HG03575 (cell line): ENCODE results near the gene UBR1.
A peak's percentile ranks its signal among the peaks of the same experiment; 100 is the strongest.
"Not testable (repeated sequence)": the region's sequence is repeated elsewhere in the genome, so short reads cannot be mapped to it uniquely, and the experiment has no call there.

Experiments used
- ATAC-seq: cut with Tn5 transposase; IDR thresholded peaks from one replicate; pipeline ENCODE4 v1.9.1; 2021; ENCODE audit not compliant: unreplicated experiment, insufficient number of reproducible peaks, low FRiP score; ENCODE audit errors: extremely low read depth

The UBR1 gene

GRCh38 chr15:42931702-42932486 lies 173.9 kb downstream of the UBR1 start:
- no peak for ATAC-seq

DNA sequence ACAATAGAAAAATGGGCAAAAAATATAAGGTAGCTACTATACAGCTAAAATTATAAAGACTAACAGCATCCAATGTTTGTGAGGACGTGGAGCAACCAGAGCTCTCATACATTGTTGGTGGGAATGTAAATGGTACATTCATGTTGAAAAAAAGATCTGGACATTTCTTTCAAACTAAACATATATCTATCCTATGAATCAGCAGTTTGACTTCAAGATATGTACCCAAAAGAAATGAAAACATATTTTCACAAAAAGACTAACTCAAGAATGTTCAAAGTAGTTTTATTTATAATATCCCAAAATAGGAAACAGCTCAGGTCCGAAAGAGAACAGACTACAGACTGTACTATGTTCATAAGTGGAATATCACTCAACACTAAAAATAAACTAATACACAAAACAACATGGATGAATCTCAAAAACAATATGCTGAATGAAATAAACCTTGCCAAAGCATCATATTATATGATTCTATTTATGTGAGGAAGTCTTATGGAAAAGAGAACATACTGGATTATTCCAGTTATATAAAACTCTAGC lies 176.5 kb downstream of the UBR1 start:
- no peak for ATAC-seq

DNA sequence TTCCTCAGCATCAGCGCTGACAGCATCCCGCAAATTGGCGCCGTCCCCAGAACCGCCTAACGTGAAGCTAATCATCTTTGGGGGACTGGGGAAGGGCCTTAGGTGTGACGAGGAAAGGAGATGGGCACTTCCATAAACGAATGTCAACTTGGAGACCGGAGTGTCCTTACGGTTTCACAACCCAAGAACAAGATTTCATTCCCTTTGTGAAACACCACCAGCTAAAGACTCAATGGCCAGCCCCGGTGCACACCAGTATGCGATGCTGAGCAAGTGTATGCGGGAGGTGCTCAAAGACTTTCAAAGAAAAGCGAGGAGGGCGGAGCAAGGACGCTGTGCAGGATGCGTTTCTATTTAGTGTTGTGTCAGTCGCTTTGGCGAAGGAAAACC lies 184.5 kb downstream of the UBR1 start:
- ATAC-seq, result no peak

DNA sequence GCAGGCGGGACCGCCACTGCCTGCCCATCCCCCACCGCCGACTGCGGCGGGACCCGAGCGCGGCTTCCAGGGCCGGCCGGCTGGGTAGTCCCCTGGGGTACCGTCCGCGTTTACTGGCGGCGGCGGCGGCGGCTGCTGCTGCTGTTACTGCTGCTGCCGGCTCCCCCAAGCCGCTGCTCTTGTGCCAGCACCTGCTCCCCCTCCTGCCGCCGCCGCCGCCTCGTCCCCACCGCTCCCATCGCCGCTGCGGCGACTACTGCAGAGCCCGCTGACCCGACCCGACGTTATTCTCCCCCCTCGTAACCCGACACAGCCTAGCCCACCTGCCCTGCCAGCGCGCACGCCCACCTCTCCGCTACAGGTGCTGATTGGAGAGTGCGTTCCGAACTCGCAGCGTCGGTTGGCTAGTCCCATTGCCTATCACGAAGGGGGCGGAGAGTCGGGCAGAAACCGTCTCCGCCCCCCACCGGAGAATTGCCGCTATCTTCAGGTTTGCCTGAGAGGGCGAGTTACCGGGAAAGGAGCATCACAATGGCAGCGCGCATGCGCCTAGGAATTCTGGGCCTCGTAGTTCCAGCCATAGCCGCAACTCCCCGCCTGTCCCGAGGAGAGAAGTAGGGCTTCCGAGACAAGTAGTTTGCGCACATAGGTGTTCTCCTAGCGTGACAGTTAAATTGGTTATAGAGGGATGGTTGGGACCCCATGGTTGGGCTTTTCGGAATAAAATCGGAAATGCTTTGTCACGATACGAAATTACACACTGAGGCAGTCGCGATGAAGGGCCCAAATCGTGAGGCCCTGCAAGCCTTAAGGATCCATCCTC lies 185.1 kb downstream of the UBR1 start, which contains the start of gene TTBK2:
TTBK2 (minus strand) TSS at position 260 of the 823 bp plus-strand sequence. CDS start 42,161 bp downstream, outside the sequence.
- peak; percentile 54 for ATAC-seq

GRCh38 chr15:42919799-42920518 lies 185.9 kb downstream of the UBR1 start:
- no peak for ATAC-seq

- no peak for ATAC-seq
These were observed 186.5 kb downstream of the UBR1 start for GRCh38 chr15:42919308-42919707.

- no peak for ATAC-seq
These were observed 187.8 kb downstream of the UBR1 start for GRCh38 chr15:42918047-42918446.

GRCh38 chr15:42915654-42916315 lies 190.1 kb downstream of the UBR1 start:
- ATAC-seq, result no peak

DNA sequence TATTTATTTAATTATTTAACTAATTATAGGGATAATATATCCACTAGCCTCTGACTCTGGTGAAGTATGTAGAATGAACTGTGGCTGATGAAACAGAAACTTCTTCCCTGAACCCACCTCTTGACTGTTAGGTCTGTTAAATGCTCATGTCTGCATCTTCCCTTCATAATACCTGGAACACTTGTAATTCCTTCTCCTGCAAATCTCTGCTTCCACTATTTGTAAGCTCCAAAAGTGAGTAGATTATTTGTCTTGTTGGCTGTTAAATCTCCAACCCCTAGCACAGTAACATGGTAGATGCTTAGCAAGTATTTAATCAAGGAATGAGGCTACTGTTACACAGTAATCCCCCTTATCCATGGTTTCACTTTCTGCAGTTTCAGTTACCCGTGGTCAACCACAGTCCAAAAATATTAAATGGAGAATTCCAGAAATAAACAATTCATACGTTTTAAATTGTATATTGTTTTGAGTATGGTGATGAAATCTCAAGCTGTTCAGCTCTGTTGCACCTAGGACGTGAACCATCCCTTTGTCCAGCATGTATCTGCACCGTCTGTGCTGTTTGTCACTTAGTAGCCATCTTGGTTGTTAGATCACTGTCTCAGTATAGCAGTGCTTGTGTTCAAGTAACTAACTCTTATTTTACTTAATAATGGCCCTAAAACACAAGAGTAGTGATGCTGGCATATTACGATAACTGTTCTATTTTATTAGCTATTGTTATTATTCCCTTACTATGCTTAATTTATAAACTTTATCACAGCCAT lies 190.9 kb downstream of the UBR1 start:
- ATAC-seq, result no peak

GRCh38 chr15:42911058-42911592 lies 194.7 kb downstream of the UBR1 start:
- ATAC-seq, result no peak

DNA sequence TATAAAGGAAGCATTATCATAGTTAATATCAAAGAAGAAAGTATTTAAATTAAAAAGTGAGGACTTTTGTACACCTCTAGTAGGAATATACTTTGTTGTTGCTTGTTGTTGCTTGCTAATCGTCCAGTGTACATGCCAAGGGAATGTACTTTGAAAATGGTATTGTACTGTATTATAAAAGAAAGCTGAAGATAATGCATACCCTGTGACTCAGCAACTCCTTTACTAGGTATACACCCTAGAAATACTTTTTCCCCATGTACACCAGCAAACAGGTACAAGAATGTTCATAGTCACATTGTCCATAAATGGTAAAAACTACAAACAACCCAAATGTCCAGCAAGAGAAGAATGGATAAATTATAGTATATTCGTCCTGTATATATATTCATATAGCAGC lies 197.3 kb downstream of the UBR1 start:
- no peak for ATAC-seq

DNA sequence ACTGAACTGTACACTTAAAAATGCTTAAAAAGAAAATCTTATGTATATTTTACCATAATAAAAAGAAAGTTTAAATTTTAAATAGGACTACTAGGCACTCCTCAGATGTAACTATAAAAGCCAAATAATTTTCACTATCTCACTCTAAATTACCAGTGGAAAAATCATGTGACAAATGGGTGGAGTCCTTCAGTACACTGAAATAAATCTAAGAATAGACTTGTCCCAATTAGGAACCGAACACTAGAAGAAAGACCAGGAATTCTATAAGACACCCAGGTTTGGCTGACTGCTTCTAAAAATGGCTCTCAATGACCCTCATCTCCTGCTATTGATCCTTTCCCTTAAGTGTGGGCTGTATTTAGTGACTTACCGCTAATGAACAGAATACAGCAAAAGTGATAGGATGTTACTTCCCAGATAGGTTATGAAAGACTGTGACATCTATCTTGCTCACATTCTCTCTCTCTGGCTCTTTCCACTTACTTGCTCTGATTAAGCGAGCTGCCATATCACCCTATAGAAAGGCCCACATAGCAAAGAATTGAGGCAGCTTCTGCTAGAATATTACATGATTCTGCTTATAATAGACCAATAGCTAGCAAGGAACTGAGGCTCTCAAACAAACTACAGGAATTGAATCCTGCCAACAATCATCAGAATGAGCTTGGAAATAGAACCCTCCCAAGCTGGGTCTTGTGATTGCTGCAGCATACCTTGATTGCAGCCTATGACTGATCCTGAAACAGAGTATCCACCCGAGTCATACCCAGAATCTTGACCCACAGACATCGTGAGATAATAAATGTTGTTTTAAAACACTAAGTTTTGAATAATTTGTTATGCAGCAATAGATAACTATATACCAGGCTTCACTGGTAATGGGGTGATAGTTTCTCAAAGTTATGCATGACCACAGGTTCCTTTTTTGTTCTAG lies 202.2 kb downstream of the UBR1 start:
- no peak for ATAC-seq

DNA sequence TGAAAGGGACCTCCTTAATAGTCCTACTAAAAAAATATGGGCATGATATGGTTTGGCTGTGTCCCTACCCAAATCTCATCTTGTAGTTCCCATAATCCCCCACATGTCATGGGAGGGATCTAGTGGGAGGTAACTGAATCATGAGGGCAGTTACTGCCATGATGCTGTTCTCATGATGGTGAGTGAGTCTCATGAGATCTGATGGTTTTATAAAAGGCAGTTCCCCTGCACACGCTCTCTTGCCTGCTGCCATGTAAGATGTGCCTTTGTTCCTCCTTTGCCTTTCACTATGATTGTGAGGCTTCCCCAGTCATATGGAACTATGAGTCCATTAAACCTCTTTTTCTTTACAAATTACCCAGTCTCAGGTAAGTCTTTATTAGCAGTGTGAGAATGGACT lies 211.9 kb downstream of the UBR1 start:
- not testable (repeated sequence) for ATAC-seq
